ENCODE results near the gene NFATC4. TPM values are rescaled to one million over a fixed set of nuclear protein-coding genes. Genes with fewer than 3 reads are reported as not detected.

NFATC4 gene
- total and polyA plus RNA-seq, 10 of the 15 experiments (the other 5 are each of a cell fraction or from before 2014, with no cell fraction given) = 0.97 to 14.3 (median 4.9) TPM

DNA sequence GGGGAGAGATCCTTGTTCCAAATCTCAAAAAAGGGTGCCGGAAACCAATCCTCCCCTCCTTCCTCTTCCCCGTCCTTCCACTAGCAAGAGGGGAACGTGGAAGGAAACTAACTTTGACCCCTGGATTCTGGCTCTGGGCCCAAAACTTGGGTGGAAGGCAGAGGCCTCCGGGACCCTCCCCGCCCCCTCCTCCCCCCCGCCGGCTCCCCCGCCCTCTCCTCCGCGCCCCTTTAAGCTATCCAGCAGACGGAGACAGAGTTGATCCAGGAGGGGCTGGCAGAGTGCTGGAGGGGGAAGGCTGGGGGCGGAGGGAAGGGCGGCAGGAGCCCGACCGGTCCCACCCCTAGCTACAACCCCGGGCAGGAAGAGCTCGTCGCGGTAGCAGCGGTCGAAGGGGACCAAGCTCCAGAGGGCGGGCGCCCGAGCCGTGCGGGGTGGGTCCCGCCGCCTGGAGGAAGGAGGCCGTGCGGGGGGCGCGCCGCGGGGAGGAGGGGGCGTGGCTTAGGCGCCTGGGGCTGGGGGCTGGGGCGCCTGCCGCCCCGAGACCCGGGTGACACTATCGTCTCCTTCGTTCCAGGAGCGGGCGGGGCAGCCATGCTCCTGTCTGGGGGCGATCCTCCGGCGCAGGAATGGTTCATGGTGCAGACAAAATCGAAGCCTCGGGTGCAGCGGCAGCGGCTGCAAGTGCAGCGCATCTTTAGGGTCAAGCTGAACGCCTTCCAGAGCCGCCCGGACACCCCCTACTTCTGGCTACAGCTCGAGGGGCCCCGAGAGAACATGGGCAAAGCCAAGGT, 30.9 kb downstream of the NFATC4 start, which contains the start of gene NYNRIN:
NYNRIN (plus strand) TSS at position 351 of the 794 bp plus-strand sequence; CDS start at position 595, 244 bp downstream.
- H3K4me1 ChIP-seq (ENCODE audit: control insufficient read depth, insufficient read depth, low read length) = no peaks in the 10 kb centered on the region
- FAIRE-seq (no peak), ATAC-seq (peak; percentile 43), DNase-seq (ENCODE audit: low read depth, low spot score) (no peak)
- no peak within 1 kb of the TSS for H3K9ac ChIP-seq (ENCODE audit: control insufficient read depth, insufficient read depth, low read length)
- BruUV-seq (replicated peaks) = no TSS peak
- no peak within 1 kb of the TSS for H2AFZ ChIP-seq (ENCODE audit: control insufficient read depth, low read depth, low read length)
- no peaks in the 10 kb centered on the region for H4K20me1 ChIP-seq (ENCODE audit: control insufficient read depth, insufficient read depth)
- WGBS (ENCODE audit: insufficient coverage, insufficient replicate concordance, low lambda C conversion rate, missing lambda C conversion rate) = under 1% methylated on average over 14 of the region's 57 CpGs
- CTCF ChIA-PET = no interaction called here
- H3K79me2 ChIP-seq (ENCODE audit: control insufficient read depth, insufficient read depth, low read length) = no peaks in the 10 kb centered on the region
- no peaks in the 10 kb centered on the region for H3K36me3 ChIP-seq (ENCODE audit: control insufficient read depth in 2 of 2, insufficient read depth in 2 of 2, low read length in 1 of 2)
- no peaks in the 10 kb centered on the region for H3K9me3 ChIP-seq (replicated peaks; ENCODE audit: control insufficient read depth, insufficient read depth, low read length)
- H3K4me2 ChIP-seq (ENCODE audit: control insufficient read depth, insufficient read depth) = no peak within 1 kb of the TSS
- intact Hi-C loops (cut with micrococcal nuclease; ENCODE audit: unreplicated experiment) (no loop called here), in situ Hi-C loops (cut with MboI) (no loop called here)
- H3K27me3 ChIP-seq (replicated peaks in 1 of 2; ENCODE audit: control insufficient read depth in 2 of 2, insufficient read depth in 2 of 2, low read length in 1 of 2) = peaks cover 4 to 8% of the 10 kb centered on the region in 2 experiments
- SMC1A ChIA-PET (ENCODE audit: uncharacterized antibody, unreplicated experiment) = no interaction called here
- RAD21 ChIA-PET (ENCODE audit: unreplicated experiment) = no interaction called here
- H3K27ac ChIP-seq (ENCODE audit: control insufficient read depth, insufficient read depth) = no peak within 1 kb of the TSS
- no peak within 1 kb of the TSS for H3K4me3 ChIP-seq
- POLR2A ChIA-PET = no interaction called here
- TF ChIP-seq SRF (IDR thresholded peaks at IDR 0.05; ENCODE audit: low read depth in 2 of 2, low read length in 2 of 2) (no peak), RB1 (IDR thresholded peaks at IDR 0.05; ENCODE audit: borderline replicate concordance) (no peak), FOS (IDR thresholded peaks at IDR 0.05; ENCODE audit: borderline replicate concordance, extremely low read depth, insufficient read length) (no peak), SMC3 (IDR thresholded peaks at IDR 0.05; ENCODE audit: borderline replicate concordance, low read length) (no peak), SMARCA5 (IDR thresholded peaks at IDR 0.05) (no peak), CHD2 (IDR thresholded peaks at IDR 0.05; ENCODE audit: borderline replicate concordance, low read depth, low read length) (no peak), IKZF1 (conservative IDR thresholded peaks at IDR 0.05) (no peak), TCF7 (IDR thresholded peaks at IDR 0.05; ENCODE audit: borderline replicate concordance) (no peak), EGR1 (IDR thresholded peaks at IDR 0.05; ENCODE audit: borderline replicate concordance in 1 of 2, low read depth in 2 of 2, low read length in 2 of 2) (no peak), PAX5 (IDR thresholded peaks at IDR 0.05; ENCODE audit: borderline replicate concordance, low read depth, low read length) (no peak)
- TF ChIP-seq, protein P1, sequence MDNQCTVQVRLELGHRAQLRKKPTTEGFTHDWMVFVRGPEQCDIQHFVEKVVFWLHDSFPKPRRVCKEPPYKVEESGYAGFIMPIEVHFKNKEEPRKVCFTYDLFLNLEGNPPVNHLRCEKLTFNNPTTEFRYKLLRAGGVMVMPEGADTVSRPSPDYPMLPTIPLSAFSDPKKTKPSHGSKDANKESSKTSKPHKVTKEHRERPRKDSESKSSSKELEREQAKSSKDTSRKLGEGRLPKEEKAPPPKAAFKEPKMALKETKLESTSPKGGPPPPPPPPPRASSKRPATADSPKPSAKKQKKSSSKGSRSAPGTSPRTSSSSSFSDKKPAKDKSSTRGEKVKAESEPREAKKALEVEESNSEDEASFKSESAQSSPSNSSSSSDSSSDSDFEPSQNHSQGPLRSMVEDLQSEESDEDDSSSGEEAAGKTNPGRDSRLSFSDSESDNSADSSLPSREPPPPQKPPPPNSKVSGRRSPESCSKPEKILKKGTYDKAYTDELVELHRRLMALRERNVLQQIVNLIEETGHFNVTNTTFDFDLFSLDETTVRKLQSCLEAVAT (IDR thresholded peaks at IDR 0.05) = no peak
- TF ChIP-seq, protein P2, sequence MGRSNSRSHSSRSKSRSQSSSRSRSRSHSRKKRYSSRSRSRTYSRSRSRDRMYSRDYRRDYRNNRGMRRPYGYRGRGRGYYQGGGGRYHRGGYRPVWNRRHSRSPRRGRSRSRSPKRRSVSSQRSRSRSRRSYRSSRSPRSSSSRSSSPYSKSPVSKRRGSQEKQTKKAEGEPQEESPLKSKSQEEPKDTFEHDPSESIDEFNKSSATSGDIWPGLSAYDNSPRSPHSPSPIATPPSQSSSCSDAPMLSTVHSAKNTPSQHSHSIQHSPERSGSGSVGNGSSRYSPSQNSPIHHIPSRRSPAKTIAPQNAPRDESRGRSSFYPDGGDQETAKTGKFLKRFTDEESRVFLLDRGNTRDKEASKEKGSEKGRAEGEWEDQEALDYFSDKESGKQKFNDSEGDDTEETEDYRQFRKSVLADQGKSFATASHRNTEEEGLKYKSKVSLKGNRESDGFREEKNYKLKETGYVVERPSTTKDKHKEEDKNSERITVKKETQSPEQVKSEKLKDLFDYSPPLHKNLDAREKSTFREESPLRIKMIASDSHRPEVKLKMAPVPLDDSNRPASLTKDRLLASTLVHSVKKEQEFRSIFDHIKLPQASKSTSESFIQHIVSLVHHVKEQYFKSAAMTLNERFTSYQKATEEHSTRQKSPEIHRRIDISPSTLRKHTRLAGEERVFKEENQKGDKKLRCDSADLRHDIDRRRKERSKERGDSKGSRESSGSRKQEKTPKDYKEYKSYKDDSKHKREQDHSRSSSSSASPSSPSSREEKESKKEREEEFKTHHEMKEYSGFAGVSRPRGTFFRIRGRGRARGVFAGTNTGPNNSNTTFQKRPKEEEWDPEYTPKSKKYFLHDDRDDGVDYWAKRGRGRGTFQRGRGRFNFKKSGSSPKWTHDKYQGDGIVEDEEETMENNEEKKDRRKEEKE (IDR thresholded peaks at IDR 0.05) = no peak
- TF ChIP-seq, protein P3, sequence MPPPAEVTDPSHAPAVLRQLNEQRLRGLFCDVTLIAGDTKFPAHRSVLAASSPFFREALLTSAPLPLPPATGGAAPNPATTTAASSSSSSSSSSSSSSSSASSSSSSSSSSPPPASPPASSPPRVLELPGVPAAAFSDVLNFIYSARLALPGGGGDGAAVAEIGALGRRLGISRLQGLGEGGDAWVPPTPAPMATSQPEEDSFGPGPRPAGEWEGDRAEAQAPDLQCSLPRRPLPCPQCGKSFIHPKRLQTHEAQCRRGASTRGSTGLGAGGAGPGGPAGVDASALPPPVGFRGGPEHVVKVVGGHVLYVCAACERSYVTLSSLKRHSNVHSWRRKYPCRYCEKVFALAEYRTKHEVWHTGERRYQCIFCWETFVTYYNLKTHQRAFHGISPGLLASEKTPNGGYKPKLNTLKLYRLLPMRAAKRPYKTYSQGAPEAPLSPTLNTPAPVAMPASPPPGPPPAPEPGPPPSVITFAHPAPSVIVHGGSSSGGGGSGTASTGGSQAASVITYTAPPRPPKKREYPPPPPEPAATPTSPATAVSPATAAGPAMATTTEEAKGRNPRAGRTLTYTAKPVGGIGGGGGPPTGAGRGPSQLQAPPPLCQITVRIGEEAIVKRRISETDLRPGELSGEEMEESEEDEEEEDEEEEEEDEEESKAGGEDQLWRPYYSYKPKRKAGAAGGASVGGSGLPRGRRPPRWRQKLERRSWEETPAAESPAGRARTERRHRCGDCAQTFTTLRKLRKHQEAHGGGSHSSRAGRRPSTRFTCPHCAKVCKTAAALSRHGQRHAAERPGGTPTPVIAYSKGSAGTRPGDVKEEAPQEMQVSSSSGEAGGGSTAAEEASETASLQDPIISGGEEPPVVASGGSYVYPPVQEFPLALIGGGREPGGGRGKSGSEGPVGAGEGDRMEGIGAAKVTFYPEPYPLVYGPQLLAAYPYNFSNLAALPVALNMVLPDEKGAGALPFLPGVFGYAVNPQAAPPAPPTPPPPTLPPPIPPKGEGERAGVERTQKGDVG (CRISPR knock-in tag; IDR thresholded peaks at IDR 0.05) = no peak
- TF ChIP-seq, protein P4, sequence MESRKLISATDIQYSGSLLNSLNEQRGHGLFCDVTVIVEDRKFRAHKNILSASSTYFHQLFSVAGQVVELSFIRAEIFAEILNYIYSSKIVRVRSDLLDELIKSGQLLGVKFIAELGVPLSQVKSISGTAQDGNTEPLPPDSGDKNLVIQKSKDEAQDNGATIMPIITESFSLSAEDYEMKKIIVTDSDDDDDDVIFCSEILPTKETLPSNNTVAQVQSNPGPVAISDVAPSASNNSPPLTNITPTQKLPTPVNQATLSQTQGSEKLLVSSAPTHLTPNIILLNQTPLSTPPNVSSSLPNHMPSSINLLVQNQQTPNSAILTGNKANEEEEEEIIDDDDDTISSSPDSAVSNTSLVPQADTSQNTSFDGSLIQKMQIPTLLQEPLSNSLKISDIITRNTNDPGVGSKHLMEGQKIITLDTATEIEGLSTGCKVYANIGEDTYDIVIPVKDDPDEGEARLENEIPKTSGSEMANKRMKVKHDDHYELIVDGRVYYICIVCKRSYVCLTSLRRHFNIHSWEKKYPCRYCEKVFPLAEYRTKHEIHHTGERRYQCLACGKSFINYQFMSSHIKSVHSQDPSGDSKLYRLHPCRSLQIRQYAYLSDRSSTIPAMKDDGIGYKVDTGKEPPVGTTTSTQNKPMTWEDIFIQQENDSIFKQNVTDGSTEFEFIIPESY (IDR thresholded peaks at IDR 0.05) = no peak
